ENCODE results near the gene FBXO7.

Gene FBXO7

DNA sequence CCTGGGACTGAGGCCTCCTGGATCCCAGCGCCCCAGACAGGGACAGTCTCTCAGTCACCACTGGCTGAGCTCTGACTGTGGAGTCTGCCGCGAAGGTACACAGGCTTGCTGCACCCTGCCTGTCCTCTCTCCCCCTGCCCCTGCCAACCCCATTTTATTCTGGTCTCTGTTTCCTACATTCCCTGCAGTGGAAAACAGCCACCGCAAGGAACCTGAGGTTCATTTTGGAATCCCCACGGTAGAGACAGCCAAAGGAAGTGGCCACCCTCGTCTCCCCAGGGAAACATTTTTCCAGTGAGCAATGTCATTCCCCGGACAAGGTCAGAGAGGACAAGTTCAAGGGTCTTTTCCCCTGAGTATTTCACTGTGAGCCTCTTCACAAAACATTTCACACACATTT is 56.6 kb downstream of the FBXO7 start:
- DNase-seq (ENCODE audit: low read depth in 4 of 4, low spot score in 1 of 4) = no peak

DNA sequence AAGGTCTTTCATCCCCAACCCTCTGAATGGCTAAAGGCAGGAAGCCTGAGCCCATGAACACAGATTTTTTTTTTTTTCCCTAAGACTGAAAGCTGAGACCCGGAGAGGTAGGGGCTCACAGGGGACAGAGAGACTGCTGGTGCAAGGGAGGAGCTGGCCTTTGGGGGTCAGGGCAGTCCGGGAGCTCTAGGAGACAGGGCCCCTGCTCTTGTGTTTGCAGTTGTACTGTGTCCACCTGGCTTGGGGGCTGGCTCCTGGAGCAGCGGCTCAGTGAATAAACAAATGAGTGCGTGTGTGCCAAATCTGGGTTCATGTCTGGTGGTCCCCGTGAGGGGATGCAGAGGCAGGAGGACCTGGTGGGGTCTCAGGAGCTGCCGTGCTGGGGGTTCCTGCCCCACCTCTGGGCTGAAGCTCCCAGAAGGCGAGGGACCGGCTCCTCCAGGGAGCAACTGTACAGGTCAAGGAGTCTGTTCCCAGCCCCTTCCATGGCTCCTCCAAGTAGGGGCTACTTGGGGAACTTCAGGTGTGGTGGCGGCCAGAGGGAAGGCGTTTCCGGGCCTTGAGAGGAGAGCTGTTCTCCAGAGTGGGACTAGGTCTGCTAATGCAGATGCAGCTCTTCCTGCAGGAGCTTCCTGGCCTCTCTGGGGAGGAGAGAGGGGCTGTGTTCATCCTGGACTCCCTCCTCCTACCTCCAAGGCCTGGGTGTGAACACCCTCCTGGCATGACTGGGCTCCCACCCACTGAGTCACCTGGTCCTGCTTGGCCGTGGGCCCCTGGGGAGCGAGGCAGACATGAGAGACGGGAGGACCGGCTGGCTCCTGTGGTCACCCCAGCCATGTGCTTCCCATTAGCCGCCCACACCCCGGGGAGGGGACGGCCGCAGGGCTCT is 57.6 kb downstream of the FBXO7 start:
- no peak for DNase-seq (ENCODE audit: low read depth in 4 of 4, low spot score in 1 of 4)

DNA sequence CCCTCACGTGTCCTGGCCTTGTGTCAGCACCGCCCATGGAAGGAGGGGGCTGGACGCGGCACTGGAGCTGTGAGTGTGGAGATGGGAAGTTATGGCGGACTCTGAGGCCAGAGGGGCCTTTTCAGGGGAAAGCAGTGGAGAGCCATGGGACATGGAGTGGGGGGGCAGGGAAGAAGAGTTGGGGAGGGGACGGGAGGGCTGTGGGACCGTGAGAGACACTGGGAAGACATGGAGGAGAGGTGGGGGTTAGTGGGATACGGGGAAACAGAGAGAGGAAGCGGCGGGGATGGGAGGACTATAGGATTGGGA is 58.2 kb downstream of the FBXO7 start:
- no peak for DNase-seq (ENCODE audit: low read depth in 4 of 4, low spot score in 1 of 4)

DNA sequence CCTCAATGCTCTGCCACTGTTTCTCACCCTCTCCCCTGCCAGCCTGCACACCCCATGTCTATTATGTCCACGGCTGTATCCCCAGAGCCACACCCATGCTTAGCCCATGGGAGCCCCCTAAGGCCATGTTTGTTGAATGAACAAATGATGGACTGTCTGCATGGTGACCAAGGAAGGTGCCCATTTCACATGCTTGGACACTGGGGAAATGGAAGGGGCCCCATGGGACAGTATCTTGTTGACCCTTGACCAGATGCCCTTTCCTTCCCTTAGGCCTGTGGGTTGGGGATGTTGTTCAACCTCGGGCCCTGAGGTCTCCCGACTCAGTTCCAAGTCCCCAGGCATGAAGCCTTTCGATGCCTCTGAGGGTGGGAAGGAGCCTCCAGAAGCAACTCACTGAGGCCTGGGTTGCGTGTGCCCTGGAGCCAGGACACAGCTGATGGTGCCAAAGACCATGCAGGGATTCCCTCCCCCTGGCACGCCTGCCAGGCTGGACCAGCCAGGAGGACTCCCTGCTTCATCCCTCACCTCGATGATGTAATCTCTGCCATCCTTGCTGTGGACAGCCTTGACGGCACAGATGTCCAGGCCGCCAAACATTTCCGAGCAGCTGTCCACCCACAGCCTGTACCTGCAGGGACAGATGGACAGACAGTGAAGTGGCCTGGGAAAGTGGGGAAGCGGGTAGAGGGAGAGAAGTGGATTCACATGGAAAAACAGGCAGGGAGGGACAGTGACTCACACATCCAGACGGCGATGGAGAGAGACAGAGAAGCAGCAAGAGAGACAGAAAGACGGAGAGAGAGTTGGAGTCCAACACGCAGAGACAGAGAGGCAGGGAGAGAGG is 58.9 kb downstream of the FBXO7 start:
- no peak for DNase-seq (ENCODE audit: low read depth in 4 of 4, low spot score in 1 of 4)

DNA sequence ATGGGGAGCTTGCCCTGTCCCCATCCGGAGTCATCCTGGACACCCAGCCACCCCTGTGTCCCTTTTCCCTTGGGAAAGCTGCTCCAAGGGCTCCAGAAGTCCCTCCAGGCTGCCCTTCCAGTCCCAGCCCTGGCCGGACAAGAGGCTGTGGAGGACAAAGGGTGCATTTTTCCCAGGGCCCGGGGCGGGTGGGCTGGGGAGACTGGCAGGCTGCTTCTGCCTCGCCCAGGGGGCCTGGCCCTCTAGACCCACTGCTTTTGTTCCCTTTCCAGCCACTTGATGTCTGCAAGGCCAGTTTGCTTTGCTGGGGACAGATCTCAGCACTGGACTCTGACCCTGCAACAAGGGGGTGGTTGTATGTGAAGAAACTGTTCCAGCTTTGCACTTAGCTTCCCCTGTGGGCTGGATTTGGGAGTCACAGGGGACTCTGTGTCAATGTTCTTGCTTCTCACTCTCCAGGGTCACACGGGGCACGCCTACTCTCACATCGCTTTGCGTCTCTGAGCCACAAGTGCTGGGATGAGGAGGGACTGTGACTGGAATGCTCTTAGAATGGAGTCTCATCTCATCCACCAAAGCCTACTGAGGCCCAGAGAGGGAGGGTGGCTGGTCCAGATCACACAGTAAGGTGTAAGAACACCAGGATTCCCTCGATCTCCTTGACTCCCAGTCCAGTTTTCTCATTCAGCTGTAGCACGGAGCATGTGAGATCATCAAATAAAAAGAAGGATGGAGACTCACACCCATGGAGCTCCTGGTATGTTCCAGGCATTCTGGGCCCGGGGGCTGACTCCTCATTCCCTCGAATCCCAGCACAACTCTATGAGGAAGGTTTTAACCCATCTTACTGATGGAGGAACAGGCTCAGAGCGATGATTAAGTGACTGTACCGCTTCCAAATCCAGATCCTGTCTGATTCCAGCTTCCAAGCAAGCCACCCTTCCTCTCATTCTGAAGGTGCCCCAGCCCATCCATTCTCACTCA is 59.9 kb downstream of the FBXO7 start:
- DNase-seq (ENCODE audit: low read depth in 4 of 4, low spot score in 1 of 4) = no peak

DNA sequence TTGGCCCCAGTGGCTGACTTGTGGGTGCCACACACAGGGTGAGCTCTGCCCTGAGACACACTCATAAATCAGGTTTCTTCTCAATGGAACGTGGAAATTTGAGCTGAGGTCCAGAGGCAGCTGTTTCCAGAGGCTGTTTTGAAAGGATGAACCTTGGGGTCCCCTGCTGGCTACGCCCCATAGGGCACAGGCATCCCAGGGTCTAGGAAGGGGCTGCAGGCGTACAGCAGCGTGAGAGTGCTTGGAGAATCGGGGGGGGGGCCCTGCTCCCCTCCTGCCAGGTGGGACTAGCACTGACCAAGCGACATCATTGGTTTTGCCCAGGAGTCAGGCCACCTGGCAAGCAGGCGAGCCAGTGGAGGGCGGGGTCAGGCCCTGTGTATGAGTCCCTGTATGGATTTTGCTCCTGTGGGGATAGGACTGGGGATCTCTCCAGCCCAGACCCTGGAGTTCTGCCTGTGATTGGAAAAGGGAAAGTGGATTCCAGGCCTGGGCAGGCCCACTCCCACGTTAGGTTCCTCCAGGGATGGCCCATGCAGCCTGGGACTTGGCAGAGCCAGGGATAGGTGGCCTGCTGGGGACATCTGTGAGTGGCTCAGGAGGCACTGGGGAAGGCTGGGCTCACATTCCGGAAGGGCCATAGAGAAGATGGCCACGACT is 61.0 kb downstream of the FBXO7 start:
- DNase-seq (ENCODE audit: low read depth in 4 of 4, low spot score in 1 of 4) = no peak

DNA sequence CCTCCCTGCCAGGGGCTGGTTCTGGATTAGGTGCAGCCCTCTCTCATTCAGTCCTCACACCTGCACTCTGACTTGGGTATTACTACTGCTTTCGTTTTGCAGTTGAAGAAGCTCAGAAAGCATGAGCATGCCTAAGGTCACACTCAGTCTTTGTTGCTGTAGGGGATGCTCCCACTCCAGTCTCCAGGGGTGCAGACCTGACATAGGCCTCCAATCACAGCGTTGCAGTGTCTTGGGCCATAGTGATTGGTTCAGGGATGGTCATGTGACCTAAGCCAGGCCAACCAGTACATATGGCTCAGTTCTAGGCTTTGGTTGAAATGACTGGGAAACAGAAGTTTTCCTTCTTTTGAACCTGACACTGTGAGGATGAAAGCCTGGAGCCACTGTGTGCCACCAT is 61.7 kb downstream of the FBXO7 start:
- no peak for DNase-seq (ENCODE audit: low read depth in 4 of 4, low spot score in 1 of 4)

DNA sequence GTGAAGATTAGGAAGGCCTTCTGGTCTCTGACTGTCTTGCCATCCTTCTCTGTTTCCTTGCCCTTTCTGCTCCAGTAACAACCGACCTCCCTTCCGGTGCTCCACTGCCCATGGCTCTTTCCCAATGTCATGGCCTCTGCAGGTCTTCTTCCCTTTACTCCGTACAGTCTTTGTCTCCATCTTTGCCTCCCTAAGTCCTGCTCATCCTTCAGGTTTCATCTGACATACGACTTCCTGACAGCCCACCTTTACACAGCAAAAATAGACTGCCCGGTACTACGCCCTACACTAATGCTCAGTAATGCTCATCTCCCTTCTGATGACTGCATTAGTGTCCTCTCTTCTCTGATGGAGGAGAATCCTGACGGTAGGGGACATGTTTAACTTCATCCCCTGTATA is 63.9 kb downstream of the FBXO7 start:
- DNase-seq (ENCODE audit: low read depth in 4 of 4, low spot score in 1 of 4) = no peak

DNA sequence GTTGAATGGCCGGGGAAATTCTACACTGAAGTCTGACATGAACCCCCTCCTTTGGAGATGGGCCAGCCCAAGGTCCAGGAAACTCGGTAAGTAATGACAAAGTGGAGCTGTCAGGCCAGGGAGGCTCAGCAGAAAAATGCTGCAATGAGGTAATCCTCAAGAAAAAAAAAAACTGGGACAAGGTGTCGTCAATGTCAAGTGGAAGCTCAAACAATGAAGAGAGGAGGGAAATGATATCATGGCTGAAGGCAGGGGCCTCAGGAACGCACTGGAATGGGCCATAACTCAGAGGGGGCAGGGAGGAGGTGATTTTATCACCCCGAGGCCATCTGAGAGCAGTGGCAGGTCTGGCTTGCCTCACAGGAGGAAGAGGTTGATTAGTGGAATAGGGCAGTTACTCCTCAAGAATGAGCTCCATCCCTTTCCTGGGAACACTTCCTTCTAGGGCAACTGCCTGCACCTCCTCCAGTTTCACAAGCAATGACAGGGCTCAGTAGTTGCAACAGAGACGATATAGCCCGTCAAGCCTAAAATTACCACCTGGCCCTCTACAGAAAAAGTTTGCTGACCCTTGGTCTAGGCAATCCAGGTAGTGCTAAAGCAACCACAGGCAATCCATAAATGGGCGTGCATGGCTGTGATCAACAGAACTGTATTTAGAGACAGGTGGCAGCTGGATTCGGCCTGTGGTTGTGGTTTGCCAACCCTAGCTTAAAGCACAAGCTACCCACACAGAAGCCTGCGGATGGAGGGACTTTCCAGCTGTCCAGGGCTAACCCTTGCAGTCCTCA is 65.2 kb downstream of the FBXO7 start:
- DNase-seq (ENCODE audit: low read depth in 4 of 4, low spot score in 1 of 4) = no peak

DNA sequence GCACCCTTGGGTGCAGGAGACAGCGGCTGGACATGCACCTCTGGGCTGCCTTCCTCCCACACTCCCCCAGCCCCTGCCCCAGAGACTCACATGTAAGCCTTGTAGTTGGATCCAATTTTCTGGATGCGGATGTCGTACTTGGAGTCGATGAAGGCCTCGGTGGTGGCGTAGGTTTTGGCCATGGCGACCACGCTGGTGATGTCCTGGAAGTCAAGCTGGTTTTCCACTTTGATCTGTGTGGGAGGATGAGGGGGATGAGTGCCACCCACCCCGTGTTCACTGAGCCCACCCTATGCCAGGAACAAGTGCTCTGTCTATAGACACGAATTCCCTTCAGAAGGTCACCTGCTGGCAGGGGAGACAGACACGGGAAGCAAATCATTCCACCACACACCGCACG is 66.9 kb downstream of the FBXO7 start:
- no peak for DNase-seq (ENCODE audit: low read depth in 4 of 4, low spot score in 1 of 4)

DNA sequence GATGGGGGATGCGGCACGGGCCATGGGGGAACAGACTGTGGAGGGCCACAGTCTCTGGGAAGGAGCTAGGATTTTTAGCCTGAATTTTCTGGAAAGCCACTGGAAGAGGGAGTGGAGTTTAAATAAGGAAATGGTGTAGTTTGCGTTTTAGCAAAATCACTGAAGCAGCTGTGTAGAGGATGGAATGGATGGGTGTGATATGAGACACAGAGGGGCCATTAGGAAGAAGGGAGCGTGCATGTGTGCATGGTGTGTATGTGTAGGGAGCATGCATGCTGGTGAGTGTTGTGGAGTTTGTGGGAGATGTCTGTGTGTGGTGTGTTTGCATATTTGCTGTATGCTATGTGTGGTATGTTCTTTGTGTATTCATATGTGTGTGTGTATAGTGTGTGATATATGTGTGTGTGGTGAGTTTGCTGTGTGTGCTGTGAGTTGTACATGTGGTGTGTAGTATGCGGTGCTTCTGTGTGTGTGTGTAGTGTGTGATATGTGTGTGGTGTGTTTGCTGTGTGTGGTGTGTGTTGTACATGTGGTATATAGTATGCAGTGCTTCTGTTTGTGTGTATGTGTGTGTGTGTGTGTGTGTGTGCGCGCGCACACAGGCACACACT is 67.6 kb downstream of the FBXO7 start:
- DNase-seq (ENCODE audit: low read depth in 4 of 4, low spot score in 1 of 4) = no peak

DNA sequence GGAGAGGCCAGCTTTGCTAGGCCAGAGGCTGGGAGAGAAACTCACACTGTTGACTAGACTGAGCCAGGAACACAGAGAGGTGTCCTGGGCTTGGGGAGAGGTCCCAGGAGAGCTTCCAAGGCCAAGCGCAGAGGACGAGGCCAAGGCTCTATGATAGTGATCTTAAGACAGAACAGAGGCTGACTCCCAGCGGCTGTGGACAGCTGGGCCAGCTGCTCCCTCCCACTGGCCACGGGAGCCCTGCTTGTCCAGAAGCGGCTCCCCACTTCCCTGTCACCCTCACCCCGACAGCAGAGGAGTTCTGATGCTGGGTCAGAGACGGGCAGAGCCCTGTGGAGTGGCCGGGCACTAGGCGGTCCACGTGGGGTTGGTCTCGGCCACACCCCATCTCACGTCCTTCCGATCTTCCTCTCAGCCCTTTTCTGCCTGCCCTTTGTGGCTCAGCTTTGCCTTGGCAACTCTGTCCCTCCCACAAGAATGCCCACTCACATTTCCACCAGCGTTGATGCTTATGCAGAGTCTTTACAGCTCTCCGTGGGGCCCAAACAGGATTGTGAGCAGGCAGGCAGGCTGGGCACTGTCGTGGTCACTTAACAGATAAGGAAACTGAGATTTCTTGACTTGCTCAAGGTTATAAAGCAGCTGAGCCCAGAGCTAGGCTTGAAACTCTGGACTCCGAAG is 68.2 kb downstream of the FBXO7 start:
- DNase-seq (ENCODE audit: low read depth in 4 of 4, low spot score in 1 of 4) = no peak

DNA sequence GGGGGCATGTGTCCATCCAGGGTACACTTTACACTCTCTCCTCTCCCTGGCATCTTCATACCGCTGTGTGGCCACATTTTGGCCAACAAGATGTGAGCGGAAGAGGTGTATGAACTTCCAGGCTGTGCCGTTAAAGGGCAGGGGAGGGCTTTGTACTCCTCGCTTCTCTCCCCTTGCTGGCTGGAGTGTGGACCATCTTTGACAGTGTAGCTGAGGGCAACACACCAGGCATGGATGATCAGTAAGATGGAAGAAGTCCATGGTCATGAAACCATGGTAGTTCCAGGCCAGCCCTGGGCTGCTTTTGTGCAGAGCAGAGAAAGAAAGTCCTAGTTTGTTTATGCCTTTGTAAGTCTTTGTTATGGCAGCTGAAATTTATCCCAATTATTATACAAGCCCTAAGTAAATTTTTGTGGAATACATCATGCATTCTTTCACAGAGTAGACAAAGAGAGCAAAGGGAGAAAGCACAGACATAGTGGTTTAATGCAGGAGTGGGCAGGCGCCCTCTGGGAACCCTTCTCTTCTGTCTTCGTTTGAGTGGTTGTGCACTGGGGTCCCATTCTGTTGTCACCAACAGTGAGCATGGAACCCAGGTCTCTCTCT is 70.4 kb downstream of the FBXO7 start:
- no peak for DNase-seq (ENCODE audit: low read depth in 4 of 4, low spot score in 1 of 4)

DNA sequence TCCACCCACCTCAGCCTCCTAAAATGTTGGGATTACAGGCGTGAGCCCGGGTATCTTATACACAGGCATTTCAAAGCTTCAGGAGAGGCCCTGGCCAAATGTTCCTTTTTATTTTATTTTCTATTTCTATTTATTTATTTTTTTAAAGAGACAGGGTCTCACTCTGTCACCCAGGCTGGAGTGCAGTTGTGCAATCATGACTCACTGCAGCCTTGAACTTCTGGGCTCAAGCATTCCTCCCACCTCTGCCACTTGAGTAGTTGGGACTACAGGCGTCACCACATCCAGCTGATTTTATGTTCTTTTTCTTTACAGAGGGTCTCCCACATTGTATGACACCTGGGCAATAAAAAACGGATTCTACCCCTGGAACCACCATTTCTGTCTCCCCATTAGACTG is 71.2 kb downstream of the FBXO7 start:
- DNase-seq (ENCODE audit: low read depth in 4 of 4, low spot score in 1 of 4) = no peak

DNA sequence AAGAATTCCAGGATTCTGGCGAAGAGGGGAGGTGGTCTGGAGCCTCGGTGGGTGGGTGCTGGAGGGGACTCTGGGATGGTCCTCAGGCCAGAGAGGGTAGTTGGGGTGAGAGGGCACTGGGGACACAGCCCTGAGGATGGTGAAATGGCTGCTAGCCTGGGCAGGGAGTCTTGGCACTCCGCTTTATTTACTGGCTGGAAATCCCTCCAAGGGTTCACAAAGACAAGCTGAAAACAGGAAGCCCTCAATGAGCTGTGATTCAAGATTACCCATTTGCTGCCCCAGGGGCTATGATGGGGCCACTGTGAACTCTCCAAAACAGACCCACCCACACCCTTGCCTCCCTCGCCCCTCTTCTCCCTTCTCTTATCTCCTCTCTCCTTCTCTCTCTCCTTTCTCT is 71.9 kb downstream of the FBXO7 start:
- no peak for DNase-seq (ENCODE audit: low read depth in 4 of 4, low spot score in 1 of 4)

DNA sequence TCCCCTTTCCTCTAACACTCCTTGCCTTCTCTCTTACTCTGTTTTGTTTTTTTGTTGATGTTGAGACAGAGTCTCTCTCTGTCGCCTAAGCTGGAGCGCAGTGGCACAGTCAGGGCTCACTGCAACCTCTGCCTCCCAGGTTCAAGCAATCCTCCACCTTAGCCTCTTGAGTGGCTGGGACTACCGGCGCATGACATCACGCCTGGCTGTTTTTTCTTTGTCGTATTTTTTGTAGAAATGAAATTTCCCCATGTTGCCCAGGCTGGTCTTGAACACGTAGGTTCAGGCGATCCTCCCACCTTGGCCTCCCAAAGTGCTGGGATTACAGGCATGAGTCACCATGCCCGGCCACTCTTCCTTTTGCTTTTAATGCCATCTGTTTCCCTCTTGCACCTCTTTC is 72.3 kb downstream of the FBXO7 start:
- no peak for DNase-seq (ENCODE audit: low read depth in 4 of 4, low spot score in 1 of 4)

DNA sequence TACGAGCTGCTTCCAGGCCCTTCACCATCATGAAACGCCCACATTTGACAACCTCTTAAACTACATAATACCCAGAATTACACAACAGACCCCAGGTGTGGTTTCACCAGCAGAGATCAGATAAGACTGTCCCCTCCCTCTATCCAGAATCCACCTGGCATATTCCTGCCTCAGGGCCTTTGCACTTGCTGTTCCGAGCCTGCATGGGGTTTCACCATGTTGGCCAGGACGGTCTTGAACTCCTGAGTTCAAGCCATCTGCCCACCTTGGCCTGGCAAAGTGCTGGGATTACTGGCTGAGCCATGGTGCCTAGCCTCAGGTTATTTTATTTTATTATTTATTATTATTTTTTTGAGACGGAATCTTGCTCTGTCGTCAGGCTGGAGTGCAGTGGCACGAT is 73.4 kb downstream of the FBXO7 start:
- no peak for DNase-seq (ENCODE audit: low read depth in 4 of 4, low spot score in 1 of 4)
